Activated T-helper 1 cell treated with anti-CD3 and anti-CD28 coated beads, Interleukin-12 subunit alpha, Interleukin-12 subunit beta, Interleukin-2, Interleukin-4 antibody, amounts not matched to agents 30 ng/mL and 10 ng/mL and 1 ng/mL, durations not matched to agents 14 hours and 24 hours and 36 hours (primary cell): ENCODE results near the gene CNOT6L. TPM values are rescaled to one million over a fixed set of nuclear protein-coding genes. Genes with fewer than 3 reads are reported as not detected.

ENCODE experiments used
- DNase-seq: peaks from one replicate; pipeline ENCODE4 v3.0.0; 2021; ENCODE audit warnings: low spot score
- H3K27ac Mint-ChIP-seq: one replicate; pipeline ENCODE4 v1.8.0; 2021; ENCODE audit warnings: mild to moderate bottlenecking, mixed read lengths
- H3K27me3 Mint-ChIP-seq: one replicate; pipeline ENCODE4 v1.8.0; 2022; ENCODE audit warnings: mild to moderate bottlenecking, moderate library complexity, mixed read lengths; ENCODE audit not compliant: insufficient read depth
- H3K36me3 Mint-ChIP-seq: one replicate; pipeline ENCODE4 v1.8.0; 2021; ENCODE audit warnings: low read depth, mixed read lengths
- H3K4me1 Mint-ChIP-seq: one replicate; pipeline ENCODE4 v1.8.0; 2021; ENCODE audit warnings: low read depth, mixed read lengths
- H3K4me3 Mint-ChIP-seq: one replicate; pipeline ENCODE4 v1.8.0; 2021; ENCODE audit warnings: mild to moderate bottlenecking, moderate library complexity, mixed read lengths
- H3K9me3 Mint-ChIP-seq: one replicate; pipeline ENCODE4 v1.8.0; 2021; ENCODE audit warnings: mixed read lengths
- intact Hi-C: fragments of 100-400 bp; cut with micrococcal nuclease; formaldehyde crosslinking; loops from one replicate; pipeline ENCODE4 v1.15.1; 2024
- total RNA-seq: library from RNA; stranded (reverse); gene quantifications from 2 replicates; pipeline ENCODE4 v1.2.3, GENCODE V29; 2022

The CNOT6L gene
- total RNA-seq, 1 donor from 2014 or later: 121 TPM

DNA sequence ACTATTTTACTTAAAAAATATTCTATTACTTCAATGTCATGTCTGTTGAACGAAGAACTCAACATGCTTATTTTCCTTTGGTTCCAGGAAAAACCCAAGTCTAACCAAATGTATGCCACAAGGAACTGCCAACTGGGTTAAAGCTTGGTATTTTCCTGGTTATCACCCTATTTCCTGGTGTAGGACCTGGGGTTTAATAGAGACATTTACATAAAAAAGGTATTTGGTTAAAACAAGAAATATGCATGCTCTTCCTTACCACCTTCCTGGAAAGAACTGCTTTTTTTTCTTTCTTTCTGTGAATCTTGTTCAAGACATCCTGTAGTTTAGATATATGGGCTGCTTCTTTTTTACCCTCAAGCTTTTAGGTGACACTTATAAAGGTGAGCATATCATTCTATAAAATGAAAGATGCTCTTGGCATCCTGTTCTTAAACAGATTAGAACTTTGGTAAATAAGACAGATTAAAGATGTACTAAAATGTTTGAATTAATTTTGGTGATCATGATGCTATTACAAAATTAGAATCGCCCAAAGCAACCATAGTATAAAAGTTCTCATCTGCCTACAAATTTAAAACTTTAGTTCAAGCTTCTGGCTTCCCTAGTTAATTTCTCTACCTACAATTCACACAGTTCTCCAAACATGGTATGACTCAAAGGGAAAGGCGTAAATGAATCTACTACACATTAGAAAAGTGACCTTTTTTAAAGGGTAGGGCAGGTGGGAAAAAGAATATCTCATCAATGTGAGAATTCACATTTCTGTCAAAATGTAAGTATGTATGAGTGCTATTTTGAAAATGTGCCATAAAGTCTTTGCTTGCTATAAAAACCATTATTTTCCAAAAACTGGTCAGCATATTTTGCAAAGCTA is 103.5 kb downstream of the CNOT6L start:
- H3K36me3 Mint-ChIP-seq: peaks cover 49% of the 10 kb centered on the region

DNA sequence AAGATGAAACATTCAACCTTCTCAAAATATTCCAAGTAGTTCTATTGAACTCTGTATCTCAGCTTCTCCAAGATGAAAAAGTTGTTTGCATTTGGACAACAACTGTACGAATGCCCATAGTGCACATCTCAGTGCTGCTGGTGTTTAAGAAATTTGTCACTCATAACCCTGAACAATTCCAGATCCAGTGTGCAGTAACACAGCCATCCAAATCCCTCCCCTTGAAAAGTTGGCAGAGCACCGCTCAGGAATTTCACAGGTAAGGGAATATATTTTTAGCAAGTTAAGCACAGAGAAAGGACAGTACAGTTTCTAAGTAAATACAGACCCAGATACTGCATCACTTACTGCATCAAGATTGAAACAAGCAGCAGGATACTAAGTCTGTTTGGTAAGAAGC is 104.7 kb downstream of the CNOT6L start:
- DNase-seq: no peak
- intact Hi-C loops: no loop called here
- H3K27ac Mint-ChIP-seq: no peak overlapping the region
- H3K4me3 Mint-ChIP-seq: no peak overlapping the region
- H3K4me1 Mint-ChIP-seq: peaks cover 31% of the 10 kb centered on the region
- peaks cover 45% of the 10 kb centered on the region for H3K36me3 Mint-ChIP-seq
- no peaks in the 10 kb centered on the region for H3K27me3 Mint-ChIP-seq
- no peaks in the 10 kb centered on the region for H3K9me3 Mint-ChIP-seq

More for the DNA sequence above, 103.5 kb downstream of the CNOT6L start:
- intact Hi-C loops: no loop called here
- no peaks in the 10 kb centered on the region for H3K9me3 Mint-ChIP-seq
- H3K4me3 Mint-ChIP-seq: peak overlapping the region; percentile 39
- H3K4me1 Mint-ChIP-seq: peaks cover 31% of the 10 kb centered on the region
- peak overlapping the region; percentile 70 for H3K27ac Mint-ChIP-seq
- DNase-seq: no peak
- no peaks in the 10 kb centered on the region for H3K27me3 Mint-ChIP-seq

GRCh38 chr4:77713884-77714283 is 105.3 kb downstream of the CNOT6L start:
- DNase-seq: no peak
- peaks cover 26% of the 10 kb centered on the region for H3K4me1 Mint-ChIP-seq
- H3K27ac Mint-ChIP-seq: no peak overlapping the region
- no peaks in the 10 kb centered on the region for H3K9me3 Mint-ChIP-seq
- H3K27me3 Mint-ChIP-seq: no peaks in the 10 kb centered on the region
- no peak overlapping the region for H3K4me3 Mint-ChIP-seq
- intact Hi-C loops: no loop called here
- H3K36me3 Mint-ChIP-seq: peaks cover 39% of the 10 kb centered on the region

DNA sequence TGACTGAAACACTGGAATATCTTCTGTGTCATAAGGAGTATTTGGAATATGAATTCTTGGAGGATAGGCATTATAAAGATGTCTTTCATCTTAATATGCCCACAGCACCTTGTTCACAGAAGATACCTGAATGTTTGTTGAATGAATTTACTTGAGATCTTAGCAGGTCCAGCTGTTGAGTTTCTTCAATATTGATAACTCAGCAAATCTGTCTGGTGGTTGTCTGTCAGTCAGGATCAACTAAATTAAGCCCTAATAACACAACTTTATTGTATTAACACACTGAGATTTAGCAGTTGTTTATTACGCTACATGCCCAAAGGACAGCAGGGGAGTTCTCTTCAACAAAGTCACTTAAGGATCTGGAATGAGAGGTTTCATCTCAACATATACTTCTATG is 106.5 kb downstream of the CNOT6L start:
- peaks cover 38% of the 10 kb centered on the region for H3K36me3 Mint-ChIP-seq
- no peaks in the 10 kb centered on the region for H3K27me3 Mint-ChIP-seq
- no peaks in the 10 kb centered on the region for H3K9me3 Mint-ChIP-seq
- DNase-seq: no peak
- H3K4me3 Mint-ChIP-seq: no peak overlapping the region
- H3K4me1 Mint-ChIP-seq: peaks cover 26% of the 10 kb centered on the region
- intact Hi-C loops: no loop called here
- H3K27ac Mint-ChIP-seq: no peak overlapping the region

DNA sequence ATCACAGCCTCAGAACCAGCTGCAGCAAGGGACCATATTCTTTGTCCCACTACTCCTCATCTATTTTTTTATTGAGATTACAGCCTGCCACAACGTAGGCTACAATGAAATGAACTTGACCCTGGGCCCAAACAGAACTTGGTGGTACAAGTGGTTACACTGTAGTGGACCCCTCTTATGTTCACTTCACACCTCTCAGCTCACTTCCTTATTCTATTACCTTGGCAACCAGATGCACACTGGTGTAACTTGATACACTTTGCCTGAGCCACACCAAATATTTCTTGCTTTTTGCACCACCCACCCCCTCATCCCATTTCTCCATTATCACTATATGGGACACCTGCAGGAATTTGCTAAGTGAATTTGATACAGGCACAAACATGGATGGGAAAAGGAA is 107.7 kb downstream of the CNOT6L start:
- DNase-seq: no peak
- Mint-ChIP-seq H3K4me1 (peaks cover 19% of the 10 kb centered on the region), H3K36me3 (peaks cover 32% of the 10 kb centered on the region), H3K4me3 (no peak overlapping the region), H3K27me3 (peaks cover 2% of the 10 kb centered on the region), H3K27ac (no peak overlapping the region), H3K9me3 (no peaks in the 10 kb centered on the region)
- intact Hi-C loops: no loop called here

DNA sequence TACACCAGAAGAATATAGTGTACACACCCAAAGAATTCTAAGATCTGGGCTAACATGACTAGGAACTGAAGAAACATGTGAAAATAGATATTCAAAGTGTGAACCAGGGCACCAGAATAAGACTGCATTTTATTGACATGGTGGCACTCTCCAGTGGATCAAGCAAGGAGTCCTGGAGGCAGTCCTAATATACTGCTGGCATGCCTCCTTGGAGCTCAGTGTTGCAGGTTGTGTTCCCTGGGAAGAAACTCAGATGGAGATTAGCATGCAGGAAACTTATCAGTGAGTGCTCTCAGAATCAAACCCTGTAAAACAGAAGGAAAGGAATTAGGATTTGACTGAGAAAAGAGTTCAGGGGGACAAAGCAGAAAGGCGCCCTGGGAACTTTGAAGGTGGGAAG is 108.5 kb downstream of the CNOT6L start:
- DNase-seq: no peak
- peaks cover 2% of the 10 kb centered on the region for H3K27me3 Mint-ChIP-seq
- peaks cover 29% of the 10 kb centered on the region for H3K36me3 Mint-ChIP-seq
- no peak overlapping the region for H3K4me3 Mint-ChIP-seq
- no peak overlapping the region for H3K27ac Mint-ChIP-seq
- intact Hi-C loops: no loop called here
- no peaks in the 10 kb centered on the region for H3K9me3 Mint-ChIP-seq
- H3K4me1 Mint-ChIP-seq: peaks cover 11% of the 10 kb centered on the region

DNA sequence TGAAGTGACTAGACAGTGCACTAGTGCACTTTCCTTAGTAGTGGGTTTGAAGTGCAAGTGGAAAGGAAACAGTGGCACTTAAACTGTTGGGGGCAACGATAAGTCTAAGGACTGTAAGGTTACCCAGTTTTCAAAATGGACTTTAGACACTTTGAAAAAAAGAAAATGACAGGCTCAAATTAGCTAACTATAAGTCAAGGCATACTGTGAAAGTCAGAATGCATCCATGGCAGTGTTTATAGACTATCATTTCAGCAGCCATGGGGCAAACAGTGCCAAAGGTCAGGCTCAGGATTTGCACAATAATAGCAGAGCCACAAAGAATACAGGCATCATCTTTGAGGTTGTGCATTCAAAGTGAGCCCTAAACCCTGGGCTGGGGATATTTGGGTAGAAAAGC is 109.1 kb downstream of the CNOT6L start:
- Mint-ChIP-seq H3K9me3 (no peaks in the 10 kb centered on the region), H3K36me3 (peaks cover 27% of the 10 kb centered on the region), H3K27ac (no peak overlapping the region), H3K27me3 (peaks cover 2% of the 10 kb centered on the region), H3K4me3 (no peak overlapping the region), H3K4me1 (peaks cover 8% of the 10 kb centered on the region)
- no peak for DNase-seq
- intact Hi-C loops: no loop called here

DNA sequence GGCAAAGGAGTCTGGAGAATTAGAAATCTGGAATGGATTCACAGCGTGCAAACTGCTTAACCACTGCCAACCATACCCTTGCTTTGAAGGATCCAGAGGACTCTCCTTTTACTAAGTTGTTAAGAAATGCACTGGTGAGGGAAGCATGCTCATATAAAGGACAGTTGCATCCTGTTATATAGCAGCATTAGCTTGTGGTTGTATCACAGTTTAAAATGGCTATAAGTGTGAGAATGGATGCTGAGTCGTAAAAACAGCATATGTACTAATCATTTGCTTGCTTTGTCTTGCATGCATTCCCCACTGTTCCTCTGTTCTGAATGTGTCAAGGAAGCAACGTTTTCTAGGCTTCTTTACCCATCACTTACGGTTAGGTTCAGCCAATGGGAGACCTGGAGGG is 112.5 kb downstream of the CNOT6L start:
- no peaks in the 10 kb centered on the region for H3K9me3 Mint-ChIP-seq
- intact Hi-C loops: no loop called here

GRCh38 chr4:77703666-77704065 is 115.5 kb downstream of the CNOT6L start:
- no peak overlapping the region for H3K27ac Mint-ChIP-seq
- no peak for DNase-seq

More for the DNA sequence above, 112.5 kb downstream of the CNOT6L start:
- Mint-ChIP-seq H3K4me3 (no peak overlapping the region), H3K4me1 (no peaks in the 10 kb centered on the region), H3K27ac (no peak overlapping the region), H3K36me3 (peaks cover 9% of the 10 kb centered on the region), H3K27me3 (peaks cover 5% of the 10 kb centered on the region)
- no peak for DNase-seq

DNA sequence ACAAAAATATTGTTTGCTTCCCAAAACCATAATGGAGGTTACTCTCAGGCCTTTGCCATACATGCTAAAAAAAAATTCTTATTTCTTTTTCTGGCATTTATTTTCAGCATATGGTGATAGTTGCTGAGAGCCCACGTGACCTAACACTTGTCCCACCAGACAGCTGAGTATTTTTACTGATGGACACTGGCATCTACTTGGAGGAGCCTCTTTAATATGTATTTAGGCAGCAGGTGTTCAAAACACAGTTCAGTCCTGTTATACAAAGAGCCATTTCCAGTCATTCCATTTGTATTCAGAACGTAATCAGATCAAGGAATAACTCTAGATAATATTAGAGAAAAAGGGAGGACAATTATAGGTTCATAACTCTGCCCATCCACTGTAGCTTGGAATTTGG is 118.0 kb downstream of the CNOT6L start:
- Mint-ChIP-seq H3K27ac (no peak overlapping the region), H3K9me3 (no peaks in the 10 kb centered on the region), H3K4me1 (no peaks in the 10 kb centered on the region), H3K27me3 (peaks cover 9% of the 10 kb centered on the region), H3K4me3 (no peak overlapping the region), H3K36me3 (no peaks in the 10 kb centered on the region)
- intact Hi-C loops: no loop called here
- DNase-seq: no peak

More at GRCh38 chr4:77703666-77704065, 115.5 kb downstream of the CNOT6L start:
- Mint-ChIP-seq H3K27me3 (peaks cover 11% of the 10 kb centered on the region), H3K36me3 (no peaks in the 10 kb centered on the region), H3K4me3 (no peak overlapping the region), H3K9me3 (no peaks in the 10 kb centered on the region), H3K4me1 (no peaks in the 10 kb centered on the region)
- intact Hi-C loops: no loop called here

GRCh38 chr4:77699731-77700210 is 119.4 kb downstream of the CNOT6L start:
- H3K36me3 Mint-ChIP-seq: no peaks in the 10 kb centered on the region
- no peaks in the 10 kb centered on the region for H3K9me3 Mint-ChIP-seq
- H3K27ac Mint-ChIP-seq: no peak overlapping the region
- DNase-seq: no peak
- intact Hi-C loops: loop anchor here (2.0 to 5.0 kb wide), 2 partner anchors 81 to 332 kb away; no protein-coding TSS in a partner anchor
- H3K27me3 Mint-ChIP-seq: peaks cover 9% of the 10 kb centered on the region
- no peak overlapping the region for H3K4me3 Mint-ChIP-seq
- H3K4me1 Mint-ChIP-seq: no peaks in the 10 kb centered on the region

GRCh38 chr4:77697860-77698590 is 121.1 kb downstream of the CNOT6L start:
- Mint-ChIP-seq H3K27me3 (peaks cover 7% of the 10 kb centered on the region), H3K27ac (no peak overlapping the region), H3K4me3 (no peak overlapping the region), H3K36me3 (no peaks in the 10 kb centered on the region), H3K9me3 (no peaks in the 10 kb centered on the region), H3K4me1 (no peaks in the 10 kb centered on the region)
- DNase-seq: no peak
- intact Hi-C loops: loop anchor here (1.0 to 5.0 kb wide), 3 partner anchors 79 to 331 kb away; no protein-coding TSS in a partner anchor

DNA sequence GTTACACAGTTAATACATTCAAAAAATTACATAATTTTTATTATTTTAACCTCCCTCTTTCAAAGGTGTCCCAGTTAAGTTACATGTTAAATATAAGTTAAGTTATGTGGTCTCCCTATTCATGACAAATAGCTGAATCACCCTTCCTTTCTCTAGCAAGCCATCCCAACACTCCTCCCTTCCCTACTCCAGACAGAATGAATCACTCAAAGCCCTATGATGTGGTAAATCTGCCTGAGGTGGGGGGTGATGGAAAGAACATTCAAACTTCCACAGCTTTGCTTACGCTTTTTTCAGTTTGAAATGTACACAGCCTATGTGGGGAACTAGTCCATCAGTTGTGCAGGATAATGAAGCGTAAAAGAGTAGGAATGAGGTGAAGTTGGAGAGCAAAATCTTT is 123.4 kb downstream of the CNOT6L start:
- intact Hi-C loops: loop anchor here (5.0 kb wide), 1 partner anchor 328 kb away; no protein-coding TSS in a partner anchor
- DNase-seq: no peak
- no peak overlapping the region for H3K27ac Mint-ChIP-seq
- no peaks in the 10 kb centered on the region for H3K4me1 Mint-ChIP-seq
- H3K27me3 Mint-ChIP-seq: peaks cover 5% of the 10 kb centered on the region
- no peak overlapping the region for H3K4me3 Mint-ChIP-seq
- H3K9me3 Mint-ChIP-seq: no peaks in the 10 kb centered on the region
- H3K36me3 Mint-ChIP-seq: no peaks in the 10 kb centered on the region
